T-cell (primary cell): ENCODE measurements around the gene PTCHD1. TPM values are rescaled to one million over a fixed set of nuclear protein-coding genes. Genes with fewer than 3 reads are reported as not detected.
A peak's percentile ranks its signal among the peaks of the same experiment; 100 is the strongest.

Source experiments
- ATAC-seq, 4 experiments: fragments of 200-7000 bp in 3 of 4; fragments of 150-1000 bp in 1 of 4; cut with Tn5 transposase; replicated peaks in 1 of 4; 1 replicate in 3 of 4; 2 replicates in 1 of 4; pipeline ENCODE4 v1.10.0; 2021; ENCODE audit warnings: moderate library complexity in 3 of 4, mild to moderate bottlenecking in 2 of 4, moderate number of reproducible peaks in 1 of 4
- CTCF ChIA-PET, 2 donors: fragments of 300-600 bp; sonication (Branson Sonifier 250); formaldehyde crosslinking; loops; one replicate each; lab custom pipeline; 2022; ENCODE audit warnings: antibody characterized with exemption in 2 of 2; lab: Charles Lee
- POLR2A ChIA-PET, 2 donors: fragments of 300-600 bp; sonication (Branson Sonifier 250); formaldehyde crosslinking; loops; one replicate each; lab custom pipeline; 2022; ENCODE audit warnings: antibody characterized with exemption in 2 of 2; lab: Charles Lee
- DNase-seq, 35 experiments: peaks; one replicate each; pipeline versions ENCODE4 v3.0.0 to v3.0.0-alpha.2; 2013 to 2023
- H3K27ac ChIP-seq: one replicate; pipeline ENCODE4 v1.5.1; 2013; ENCODE audit warnings: low read length
- H3K27me3 ChIP-seq, 2 experiments: replicated peaks in 1 of 2; 1 replicate in 1 of 2; 2 replicates in 1 of 2; pipeline versions ENCODE4 v1.6.1 to v1.7.0; 2013; ENCODE audit warnings: low read length in 1 of 2, mixed read lengths in 1 of 2; ENCODE audit not compliant: control insufficient read depth in 2 of 2, insufficient read depth in 2 of 2; ENCODE audit errors: extremely low read depth in 1 of 2
- H3K36me3 ChIP-seq, 2 donors: 1 replicate in 1 of 2; 2 replicates in 1 of 2; pipeline versions ENCODE4 v1.6.1 to v1.7.0; 2013; ENCODE audit warnings: low read length in 1 of 2; ENCODE audit not compliant: control insufficient read depth in 2 of 2, insufficient read depth in 1 of 2; ENCODE audit errors: extremely low read depth in 1 of 2
- H3K4me1 ChIP-seq, 2 experiments: 1 replicate in 1 of 2; 2 replicates in 1 of 2; pipeline versions ENCODE4 v1.6.1 to v1.7.0; 2013; ENCODE audit warnings: low read length in 2 of 2, mixed read lengths in 1 of 2; ENCODE audit not compliant: insufficient read depth in 2 of 2, control insufficient read depth in 1 of 2; ENCODE audit errors: extremely low read depth in 1 of 2
- H3K4me3 ChIP-seq, 2 donors: 1 replicate in 1 of 2; 2 replicates in 1 of 2; pipeline versions ENCODE4 v1.5.1 to v1.7.0; 2013; ENCODE audit warnings: mild to moderate bottlenecking in 2 of 2, low read length in 1 of 2, moderate library complexity in 1 of 2; ENCODE audit not compliant: control insufficient read depth in 1 of 2; ENCODE audit errors: extremely low read depth in 1 of 2
- H3K9me3 ChIP-seq: 2 replicates; pipeline ENCODE4 v1.7.0; 2013
- H3K27ac Mint-ChIP-seq, 2 donors: one replicate each; pipeline ENCODE4 v1.8.0; 2020 to 2021; ENCODE audit warnings: mild to moderate bottlenecking in 2 of 2, mixed read lengths in 2 of 2
- H3K27me3 Mint-ChIP-seq, 2 donors: one replicate each; pipeline ENCODE4 v1.8.0; 2021 to 2022; ENCODE audit warnings: mixed read lengths in 2 of 2
- H3K36me3 Mint-ChIP-seq: one replicate; pipeline ENCODE4 v1.8.0; 2021; ENCODE audit warnings: mixed read lengths
- H3K4me1 Mint-ChIP-seq, 3 donors: one replicate each; pipeline ENCODE4 v1.8.0; 2020 to 2022; ENCODE audit warnings: mixed read lengths in 3 of 3, mild to moderate bottlenecking in 1 of 3
- H3K4me3 Mint-ChIP-seq, 3 donors: one replicate each; pipeline ENCODE4 v1.8.0; 2020 to 2022; ENCODE audit warnings: mild to moderate bottlenecking in 3 of 3, mixed read lengths in 3 of 3, moderate library complexity in 3 of 3
- H3K9me3 Mint-ChIP-seq, 3 donors: one replicate each; pipeline ENCODE4 v1.8.0; 2020 to 2022; ENCODE audit warnings: mixed read lengths in 3 of 3
- WGBS: methylation state at CpG from one replicate; pipeline ENCODE4 v1.1.5; 2013; ENCODE audit warnings: missing lambda C conversion rate; ENCODE audit not compliant: insufficient coverage; 5-methylcytosine and 5-hydroxymethylcytosine counted together
- total RNA-seq, 35 experiments: library from RNA in 6 of 35; stranded (reverse) in 6 of 35; fragments of 120-200 nt in 1 of 35; gene quantifications; one replicate each; pipeline versions ENCODE4 v1.2.1 to v1.2.4 and lab custom pipeline; 2013 to 2026

The PTCHD1 gene
- total RNA-seq, 5 donors from 2014 or later (not counting 1 experiment from before 2014, with no cell fraction given), result 0.03 TPM; not detected in 3

DNA sequence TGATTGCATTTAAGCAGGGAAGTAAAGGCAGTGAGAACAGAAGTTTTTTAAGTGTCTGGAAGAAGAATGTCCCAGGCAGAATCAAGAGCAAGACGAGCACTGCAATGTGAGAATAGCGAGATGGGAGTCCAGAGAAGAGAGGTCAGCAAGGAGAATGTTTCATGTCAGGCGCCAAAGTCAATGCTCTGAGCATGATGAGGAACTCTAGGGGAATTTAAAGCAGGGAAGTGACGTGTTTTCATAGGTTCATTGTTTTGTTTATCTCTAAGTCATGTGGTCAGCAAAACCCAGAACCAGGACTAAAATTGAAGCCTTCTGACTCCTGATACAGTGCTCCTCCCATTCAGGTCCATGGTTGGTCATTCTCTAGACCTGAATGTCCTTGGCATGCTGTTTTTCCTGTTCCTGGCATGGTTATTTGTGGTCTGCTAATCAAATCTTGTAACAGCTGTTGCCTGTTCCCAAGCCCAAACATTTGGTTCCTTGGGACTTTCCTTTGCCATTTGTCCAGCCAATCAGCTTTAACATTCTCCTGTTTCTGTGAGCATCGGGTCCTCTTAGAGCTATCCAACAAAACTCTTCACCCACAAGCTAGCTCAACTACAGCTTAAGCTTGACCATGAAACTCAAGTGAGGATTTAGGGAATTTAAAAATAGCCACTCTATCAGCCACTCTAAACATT is 37.7 kb downstream of the PTCHD1 start:
- Histone ChIP-seq H3K27ac (no peak overlapping the region), H3K4me1 (no peaks in the 10 kb centered on the region), H3K27me3 (no peaks in the 10 kb centered on the region), H3K4me3 (no peak overlapping the region), H3K9me3 (no peaks in the 10 kb centered on the region), H3K36me3 (no peaks in the 10 kb centered on the region)
- H3K27ac Mint-ChIP-seq, result no peak overlapping the region
- ChIA-PET POLR2A (interaction anchor here in 1 of 2 donors (0.5 kb wide), 1 partner anchor 76 kb away, joined by 3 read pairs; no protein-coding TSS in a partner anchor), CTCF (no interaction called here)
- ATAC-seq, result no peak
- no peaks in the 10 kb centered on the region for H3K4me1 Mint-ChIP-seq
- no peak overlapping the region for H3K4me3 Mint-ChIP-seq
- H3K36me3 Mint-ChIP-seq, result no peaks in the 10 kb centered on the region
- no peaks in the 10 kb centered on the region for H3K9me3 Mint-ChIP-seq
- peaks cover 1 to 9% of the 10 kb centered on the region in 2 donors for H3K27me3 Mint-ChIP-seq
- no peak for DNase-seq
- 90% methylated on average over 2 of the region's 5 CpGs for WGBS

DNA sequence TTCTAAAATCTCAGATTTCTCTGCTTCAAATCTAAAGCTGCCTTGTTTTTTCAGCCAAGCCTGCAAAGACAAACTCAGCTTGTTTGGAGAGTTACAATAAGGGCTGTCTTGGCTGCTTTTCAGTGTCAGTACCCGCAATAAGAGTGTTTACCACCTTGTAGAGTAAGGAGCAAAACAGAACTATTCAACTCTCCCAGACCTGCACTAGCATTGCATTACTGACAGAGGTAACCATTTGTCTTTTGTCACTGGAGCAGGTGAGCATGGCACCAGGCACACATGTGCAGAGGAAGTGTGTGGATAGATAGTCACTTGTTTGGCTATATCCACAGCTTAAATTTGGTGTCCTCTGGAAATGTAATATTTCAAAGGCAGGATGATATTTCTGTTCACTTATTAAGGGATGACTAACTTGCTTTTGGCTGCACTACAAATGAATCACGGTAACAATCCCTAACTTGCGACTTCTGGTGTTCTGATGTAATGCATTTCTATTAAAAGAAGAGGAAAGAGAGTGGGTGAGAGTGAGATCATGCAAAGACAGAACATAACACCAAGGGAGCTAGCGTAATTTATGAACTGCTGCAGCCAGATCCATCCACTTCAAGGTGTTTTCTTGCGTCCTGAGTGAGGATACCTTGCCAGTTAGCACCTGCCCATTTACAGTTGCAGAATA is 38.6 kb downstream of the PTCHD1 start:
- H3K4me3 ChIP-seq, result no peak overlapping the region
- CTCF ChIA-PET, result no interaction called here

DNA sequence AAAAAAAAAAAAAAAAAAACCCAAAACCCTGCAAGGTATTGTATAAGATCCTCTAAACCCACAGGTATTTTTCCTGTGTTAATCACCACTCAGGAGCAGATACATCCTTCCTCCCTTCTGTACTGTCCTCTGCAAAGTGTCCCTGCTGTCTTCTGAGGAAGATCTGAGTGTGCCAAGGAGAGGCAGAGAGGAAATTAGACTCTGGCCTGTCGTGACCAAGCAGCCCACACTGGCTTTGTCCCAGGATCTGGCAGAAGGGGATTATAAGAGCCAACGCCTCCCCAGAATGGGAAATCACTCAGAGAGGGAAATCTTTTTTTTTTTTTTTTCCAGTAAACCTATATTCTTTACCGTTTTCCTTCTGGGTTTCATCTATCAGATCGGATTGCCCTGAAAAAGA is 39.6 kb downstream of the PTCHD1 start:
- ChIA-PET POLR2A (no interaction called here), CTCF (no interaction called here)
- Mint-ChIP-seq H3K27me3 (peaks cover 0 to 11% of the 10 kb centered on the region in 2 donors), H3K4me1 (no peaks in the 10 kb centered on the region), H3K27ac (no peak overlapping the region), H3K36me3 (no peaks in the 10 kb centered on the region), H3K4me3 (no peak overlapping the region), H3K9me3 (no peaks in the 10 kb centered on the region)
- Histone ChIP-seq H3K27ac (no peak overlapping the region), H3K9me3 (no peaks in the 10 kb centered on the region), H3K4me1 (no peaks in the 10 kb centered on the region), H3K36me3 (no peaks in the 10 kb centered on the region), H3K27me3 (no peaks in the 10 kb centered on the region), H3K4me3 (no peak overlapping the region)
- DNase-seq (no peak), ATAC-seq (no peak)
- no CpG with 5 or more reads among the region's 4 CpGs for WGBS

More for the DNA sequence above, 38.6 kb downstream of the PTCHD1 start:
- Mint-ChIP-seq H3K27me3 (peaks cover 0 to 11% of the 10 kb centered on the region in 2 donors), H3K4me1 (no peaks in the 10 kb centered on the region), H3K27ac (no peak overlapping the region), H3K9me3 (no peaks in the 10 kb centered on the region), H3K4me3 (no peak overlapping the region), H3K36me3 (no peaks in the 10 kb centered on the region)
- Histone ChIP-seq H3K36me3 (no peaks in the 10 kb centered on the region), H3K27me3 (no peaks in the 10 kb centered on the region), H3K9me3 (no peaks in the 10 kb centered on the region), H3K27ac (no peak overlapping the region), H3K4me1 (no peaks in the 10 kb centered on the region)
- WGBS, result no CpG with 5 or more reads among the region's 5 CpGs
- no peak for ATAC-seq
- POLR2A ChIA-PET, result interaction anchor here in 1 of 2 donors (0.5 kb wide), 1 partner anchor 77 kb away, joined by 3 read pairs; no protein-coding TSS in a partner anchor
- DNase-seq, result no peak

GRCh38 chrX:23376581-23376980 is 41.9 kb downstream of the PTCHD1 start:
- ATAC-seq (no peak), DNase-seq (no peak)
- Histone ChIP-seq H3K27me3 (peaks cover 0 to 7% of the 10 kb centered on the region in 2 experiments), H3K27ac (no peak overlapping the region), H3K36me3 (no peaks in the 10 kb centered on the region), H3K4me1 (no peaks in the 10 kb centered on the region), H3K9me3 (no peaks in the 10 kb centered on the region), H3K4me3 (no peak overlapping the region)
- ChIA-PET CTCF (no interaction called here), POLR2A (no interaction called here)
- Mint-ChIP-seq H3K36me3 (no peaks in the 10 kb centered on the region), H3K9me3 (no peaks in the 10 kb centered on the region), H3K4me3 (no peak overlapping the region), H3K27ac (no peak overlapping the region), H3K27me3 (peaks cover 2 to 25% of the 10 kb centered on the region in 2 donors), H3K4me1 (peaks cover 0 to under 1% (median 0%) of the 10 kb centered on the region in 3 donors)
- no CpG with 5 or more reads among the region's 3 CpGs for WGBS

DNA sequence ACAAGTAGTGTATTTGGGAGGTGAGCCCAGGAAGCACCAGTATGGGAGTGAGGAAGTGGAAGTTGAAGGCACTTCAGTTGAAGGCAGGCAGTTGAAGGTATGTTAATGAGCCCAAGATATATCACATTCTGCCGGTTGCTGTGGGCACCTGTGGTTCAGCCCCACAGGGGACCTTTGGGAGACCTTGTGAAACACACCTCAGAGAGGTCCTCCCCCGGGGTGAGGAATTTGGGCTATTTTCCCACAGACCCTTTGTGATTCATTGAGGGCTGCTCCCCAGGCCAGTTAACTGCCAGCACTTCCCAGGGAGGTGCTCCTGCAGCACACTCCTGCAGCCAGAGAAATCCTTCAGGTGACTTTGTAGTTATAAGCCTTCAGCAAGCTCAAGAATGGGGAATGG is 45.9 kb downstream of the PTCHD1 start:
- 83% methylated on average over 1 of the region's 2 CpGs for WGBS
- Mint-ChIP-seq H3K9me3 (no peaks in the 10 kb centered on the region), H3K27me3 (peaks cover 2 to 24% of the 10 kb centered on the region in 2 donors), H3K27ac (no peak overlapping the region), H3K4me3 (no peak overlapping the region), H3K4me1 (peaks cover 0 to 4% (median 2%) of the 10 kb centered on the region in 3 donors), H3K36me3 (no peaks in the 10 kb centered on the region)
- Histone ChIP-seq H3K9me3 (no peaks in the 10 kb centered on the region), H3K27ac (no peak overlapping the region), H3K4me1 (no peaks in the 10 kb centered on the region), H3K27me3 (peaks cover 0 to 7% of the 10 kb centered on the region in 2 experiments), H3K36me3 (no peaks in the 10 kb centered on the region), H3K4me3 (no peak overlapping the region)
- ATAC-seq, result no peak
- ChIA-PET CTCF (no interaction called here), POLR2A (no interaction called here)
- no peak for DNase-seq

DNA sequence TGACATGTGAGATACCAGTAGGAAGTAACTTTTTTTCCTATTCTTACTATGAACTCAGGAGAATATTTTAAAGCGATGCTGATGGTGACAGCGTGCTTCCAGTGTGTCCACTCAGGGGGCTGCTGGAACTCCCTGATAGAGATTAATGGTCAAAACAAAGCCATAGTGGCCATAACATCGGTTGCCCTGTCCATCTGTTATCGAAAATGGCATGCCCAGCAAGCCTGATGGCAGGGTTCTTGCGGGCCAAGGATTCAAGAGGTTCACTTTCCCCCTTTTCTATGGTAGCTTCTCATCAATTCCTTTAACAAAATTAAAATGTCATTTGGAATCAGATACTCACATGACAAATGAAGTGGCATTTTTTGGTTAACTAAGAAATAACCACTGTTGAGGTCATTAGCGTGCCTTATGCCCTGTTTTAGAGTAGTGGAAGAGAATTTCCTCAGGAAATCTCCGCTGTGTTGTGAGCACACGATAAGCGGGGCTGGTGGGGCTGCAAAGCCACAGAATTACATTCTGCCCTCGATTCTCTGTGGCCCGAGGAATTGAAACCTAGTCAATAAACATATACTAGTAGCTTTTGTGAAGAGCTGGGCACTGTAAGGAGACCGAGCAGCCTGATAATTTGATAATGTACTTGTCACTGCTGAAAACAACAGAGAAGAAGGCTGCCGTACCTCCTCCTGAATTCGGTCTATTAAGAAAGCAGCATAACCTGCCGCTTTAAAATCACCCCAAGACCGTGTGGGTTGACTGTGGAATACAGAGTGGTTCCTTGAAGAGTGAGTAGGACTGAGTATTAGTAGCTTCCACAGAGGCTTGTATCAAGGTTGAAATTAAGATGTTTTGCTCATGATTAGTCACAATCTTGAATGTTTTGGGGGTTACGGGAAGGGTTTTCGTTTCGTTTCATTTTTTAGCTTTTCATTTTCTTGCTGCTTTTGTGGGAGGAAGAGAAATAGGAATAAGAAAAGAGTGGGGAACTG is 46.7 kb downstream of the PTCHD1 start:
- DNase-seq, result no peak
- Mint-ChIP-seq H3K4me1 (peaks cover 0 to 4% (median 2%) of the 10 kb centered on the region in 3 donors), H3K27me3 (peaks cover 2 to 24% of the 10 kb centered on the region in 2 donors), H3K9me3 (no peaks in the 10 kb centered on the region), H3K4me3 (peak overlapping the region in 2 of 3 donors; percentile 10 to 40), H3K27ac (no peak overlapping the region), H3K36me3 (no peaks in the 10 kb centered on the region)
- no peaks in the 10 kb centered on the region for H3K9me3 ChIP-seq
- H3K4me1 ChIP-seq, result no peaks in the 10 kb centered on the region
- ChIA-PET CTCF (no interaction called here), POLR2A (no interaction called here)
- H3K4me3 ChIP-seq, result no peak overlapping the region
- ATAC-seq, result no peak
- no peaks in the 10 kb centered on the region for H3K36me3 ChIP-seq
- peaks cover 0 to 7% of the 10 kb centered on the region in 2 experiments for H3K27me3 ChIP-seq
- H3K27ac ChIP-seq, result no peak overlapping the region
- WGBS, result 36% methylated on average over 2 of the region's 19 CpGs
